Liver (tissue), 3 donors: ENCODE results near the gene SYT8.
"Not testable (repeated sequence)": the region's sequence is repeated elsewhere in the genome, so short reads cannot be mapped to it uniquely, and the experiment has no call there.

Experiments
- EGR1 ChIP-seq, 2 donors: IDR thresholded peaks; 2 replicates each; pipeline ENCODE4 v1.6.1; 2016 to 2018; ENCODE audit warnings: antibody characterized with exemption in 2 of 2, low read depth in 2 of 2
- HNF4G ChIP-seq: IDR thresholded peaks from 2 replicates; pipeline ENCODE4 v1.6.1; 2016; ENCODE audit warnings: antibody characterized with exemption
- RAD21 ChIP-seq, 2 donors: IDR thresholded peaks; 2 replicates each; pipeline ENCODE4 v1.6.1; 2016; ENCODE audit warnings: antibody characterized with exemption in 2 of 2, mild to moderate bottlenecking in 2 of 2
- SP1 ChIP-seq: IDR thresholded peaks from 2 replicates; pipeline ENCODE4 v1.6.1; 2018; ENCODE audit warnings: antibody characterized with exemption, mild to moderate bottlenecking
- YY1 ChIP-seq: IDR thresholded peaks from 2 replicates; pipeline ENCODE4 v1.6.1; 2016; ENCODE audit warnings: antibody characterized with exemption, mild to moderate bottlenecking
- TF ChIP-seq, protein P1 (sequence below): fragments of 150-350 bp; IDR thresholded peaks from 2 replicates; pipeline ENCODE4 v1.5.1; 2017; ENCODE audit warnings: improper control_type of control experiment, low read depth, low read length; ENCODE audit not compliant: missing input control
- donor health status: healthy.
- donor health status: healthy.

DNA sequence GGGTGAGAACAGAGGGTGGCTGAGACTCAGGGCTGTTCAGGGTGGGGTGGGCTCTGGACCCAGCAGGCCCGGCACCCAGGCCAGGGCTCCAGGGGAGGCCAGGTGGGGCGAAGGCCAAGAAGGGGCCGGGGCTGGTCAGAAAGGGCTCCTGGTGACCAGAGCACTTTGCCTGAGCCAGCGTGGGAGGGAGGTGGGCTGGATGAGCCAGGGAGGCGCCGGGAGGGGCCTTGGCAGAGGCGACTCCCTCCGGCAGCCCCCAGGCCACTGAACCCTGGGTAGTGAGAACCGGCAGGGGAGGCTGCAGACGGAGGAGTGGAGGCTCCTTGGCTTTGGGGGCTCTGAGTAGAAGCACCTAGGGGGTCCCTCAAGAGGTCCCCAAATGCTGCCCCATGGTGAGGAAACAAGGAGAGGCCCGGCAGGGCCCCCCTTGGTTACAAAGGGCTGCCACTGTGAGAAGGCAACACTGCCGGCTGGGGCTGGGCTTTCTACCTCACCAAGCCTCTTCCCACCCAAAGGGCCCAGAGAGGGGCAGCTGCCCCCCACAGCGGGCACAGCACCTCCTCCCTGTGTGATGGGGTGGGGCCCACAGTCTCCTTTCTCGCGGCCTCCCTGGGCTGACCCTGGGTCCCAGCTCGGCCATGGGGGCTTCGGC lies 39.8 kb downstream of the SYT8 start:
- TF ChIP-seq, protein P1, sequence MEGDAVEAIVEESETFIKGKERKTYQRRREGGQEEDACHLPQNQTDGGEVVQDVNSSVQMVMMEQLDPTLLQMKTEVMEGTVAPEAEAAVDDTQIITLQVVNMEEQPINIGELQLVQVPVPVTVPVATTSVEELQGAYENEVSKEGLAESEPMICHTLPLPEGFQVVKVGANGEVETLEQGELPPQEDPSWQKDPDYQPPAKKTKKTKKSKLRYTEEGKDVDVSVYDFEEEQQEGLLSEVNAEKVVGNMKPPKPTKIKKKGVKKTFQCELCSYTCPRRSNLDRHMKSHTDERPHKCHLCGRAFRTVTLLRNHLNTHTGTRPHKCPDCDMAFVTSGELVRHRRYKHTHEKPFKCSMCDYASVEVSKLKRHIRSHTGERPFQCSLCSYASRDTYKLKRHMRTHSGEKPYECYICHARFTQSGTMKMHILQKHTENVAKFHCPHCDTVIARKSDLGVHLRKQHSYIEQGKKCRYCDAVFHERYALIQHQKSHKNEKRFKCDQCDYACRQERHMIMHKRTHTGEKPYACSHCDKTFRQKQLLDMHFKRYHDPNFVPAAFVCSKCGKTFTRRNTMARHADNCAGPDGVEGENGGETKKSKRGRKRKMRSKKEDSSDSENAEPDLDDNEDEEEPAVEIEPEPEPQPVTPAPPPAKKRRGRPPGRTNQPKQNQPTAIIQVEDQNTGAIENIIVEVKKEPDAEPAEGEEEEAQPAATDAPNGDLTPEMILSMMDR: not testable (repeated sequence)
- TF ChIP-seq EGR1 (IDR thresholded peaks at IDR 0.05; ENCODE audit: low read depth in 2 of 2); SP1; RAD21 (IDR thresholded peaks at IDR 0.05); YY1; HNF4G: not testable (repeated sequence)
